SIG-M5 treated with dmso at 0.1 percent for 504 hours (cell line): Measurements from ENCODE around the gene MYRIP.

Source experiments
- DNase-seq: peaks from one replicate; lab custom pipeline; 2025; ENCODE audit not compliant: unreplicated experiment; lab: John Stamatoyannopoulos, UW

MYRIP gene

GRCh38 chr3:40224796-40225515 is 415.5 kb downstream of the MYRIP start:
- no peak for DNase-seq

GRCh38 chr3:40226636-40227035 is 417.2 kb downstream of the MYRIP start:
- DNase-seq = no peak

GRCh38 chr3:40228792-40229350 is 419.5 kb downstream of the MYRIP start:
- DNase-seq = no peak

GRCh38 chr3:40229386-40229785 is 420.0 kb downstream of the MYRIP start:
- no peak for DNase-seq

GRCh38 chr3:40229963-40230362 is 420.6 kb downstream of the MYRIP start:
- DNase-seq = no peak

GRCh38 chr3:40230382-40230781 is 421.0 kb downstream of the MYRIP start:
- DNase-seq = no peak

GRCh38 chr3:40232626-40233025 is 423.2 kb downstream of the MYRIP start:
- no peak for DNase-seq

- DNase-seq = no peak
These were observed 427.8 kb downstream of the MYRIP start for GRCh38 chr3:40237159-40237558.

GRCh38 chr3:40237889-40238571 is 428.6 kb downstream of the MYRIP start:
- DNase-seq = no peak

- DNase-seq = peak; percentile 14
These were observed 431.5 kb downstream of the MYRIP start for GRCh38 chr3:40240921-40241320.

- no peak for DNase-seq
These were observed 432.8 kb downstream of the MYRIP start for GRCh38 chr3:40242216-40242615.

GRCh38 chr3:40242638-40243037 is 433.2 kb downstream of the MYRIP start:
- DNase-seq = no peak

GRCh38 chr3:40243056-40243455 is 433.6 kb downstream of the MYRIP start:
- no peak for DNase-seq

GRCh38 chr3:40247714-40248454 is 438.5 kb downstream of the MYRIP start:
- DNase-seq = no peak

- no peak for DNase-seq
These were observed 439.2 kb downstream of the MYRIP start for GRCh38 chr3:40248591-40248990.

GRCh38 chr3:40249168-40249567 is 439.8 kb downstream of the MYRIP start:
- DNase-seq = no peak

- no peak for DNase-seq
These were observed 445.1 kb downstream of the MYRIP start for GRCh38 chr3:40254491-40254890.

GRCh38 chr3:40254891-40255290 is 445.5 kb downstream of the MYRIP start:
- DNase-seq = no peak

- DNase-seq = no peak
These were observed 446.1 kb downstream of the MYRIP start for GRCh38 chr3:40255532-40255931.

- no peak for DNase-seq
These were observed 448.7 kb downstream of the MYRIP start for GRCh38 chr3:40258064-40258463.

GRCh38 chr3:40258555-40258954 is 449.1 kb downstream of the MYRIP start:
- DNase-seq = peak; percentile 32

- DNase-seq = no peak
These were observed 452.9 kb downstream of the MYRIP start for GRCh38 chr3:40262331-40262730.
